Renal cortical epithelial cell (primary cell): ENCODE data around the gene TNXB. TPM values are rescaled to one million over a fixed set of nuclear protein-coding genes. Genes with fewer than 3 reads are reported as not detected.
A peak's percentile ranks its signal among the peaks of the same experiment; 100 is the strongest.
"Not testable (repeated sequence)": the region's sequence is repeated elsewhere in the genome, so short reads cannot be mapped to it uniquely, and the experiment has no call there.

Experiments
- DNase-seq: peaks from one replicate; pipeline ENCODE4 v3.0.0-alpha.2; 2011; ENCODE audit warnings: low read depth
- total RNA-seq: library from RNA; depleted of rRNA; stranded (reverse); fragments of >200 nt; gene quantifications from 2 replicates; pipeline ENCODE4 v1.2.3, GENCODE V29; 2014

TNXB gene
- total RNA-seq, 1 donor from 2014 or later: 0.75 TPM

- no peak for DNase-seq
Measured at GRCh38 chr6:32064706-32065105, 44.4 kb downstream of the TNXB start.

GRCh38 chr6:32060966-32061655 lies 48.0 kb downstream of the TNXB start:
- DNase-seq: no peak

- no peak for DNase-seq
Measured at GRCh38 chr6:32058511-32058963, 50.6 kb downstream of the TNXB start.

GRCh38 chr6:32057966-32058365 lies 51.2 kb downstream of the TNXB start:
- no peak for DNase-seq

GRCh38 chr6:32056254-32056653 lies 52.9 kb downstream of the TNXB start:
- no peak for DNase-seq

GRCh38 chr6:32055756-32056155 lies 53.4 kb downstream of the TNXB start:
- DNase-seq: not testable (repeated sequence)

GRCh38 chr6:32053314-32053713 lies 55.8 kb downstream of the TNXB start:
- not testable (repeated sequence) for DNase-seq

GRCh38 chr6:32052626-32053025 lies 56.5 kb downstream of the TNXB start:
- DNase-seq: not testable (repeated sequence)

GRCh38 chr6:32050562-32050961 lies 58.6 kb downstream of the TNXB start:
- DNase-seq: no peak

- DNase-seq: not testable (repeated sequence)
Measured at GRCh38 chr6:32049736-32050135, 59.4 kb downstream of the TNXB start.

GRCh38 chr6:32049149-32049548 lies 60.0 kb downstream of the TNXB start:
- DNase-seq: not testable (repeated sequence)

GRCh38 chr6:32047855-32048766 lies 61.0 kb downstream of the TNXB start:
- peak; percentile 14 for DNase-seq

- DNase-seq: no peak
Measured at GRCh38 chr6:32047539-32047854, 61.6 kb downstream of the TNXB start.

- peak; percentile 36 for DNase-seq
Measured at GRCh38 chr6:32047084-32047478, 62.1 kb downstream of the TNXB start.

GRCh38 chr6:32046450-32047083 lies 62.6 kb downstream of the TNXB start:
- no peak for DNase-seq

GRCh38 chr6:32045811-32046449 lies 63.2 kb downstream of the TNXB start:
- no peak for DNase-seq

- not testable (repeated sequence) for DNase-seq
Measured at GRCh38 chr6:32044916-32045315, 64.2 kb downstream of the TNXB start.

- not testable (repeated sequence) for DNase-seq
Measured at GRCh38 chr6:32043589-32044380, 65.4 kb downstream of the TNXB start.

GRCh38 chr6:32042276-32042675 lies 66.9 kb downstream of the TNXB start:
- not testable (repeated sequence) for DNase-seq

- not testable (repeated sequence) for DNase-seq
Measured at GRCh38 chr6:32041385-32041784, 67.8 kb downstream of the TNXB start.

GRCh38 chr6:32041050-32041321 lies 68.2 kb downstream of the TNXB start:
- not testable (repeated sequence) for DNase-seq
